ENCODE data around the gene TMBIM6.
"Not testable (repeated sequence)": the region's sequence is repeated elsewhere in the genome, so short reads cannot be mapped to it uniquely, and the experiment has no call there.

DNA sequence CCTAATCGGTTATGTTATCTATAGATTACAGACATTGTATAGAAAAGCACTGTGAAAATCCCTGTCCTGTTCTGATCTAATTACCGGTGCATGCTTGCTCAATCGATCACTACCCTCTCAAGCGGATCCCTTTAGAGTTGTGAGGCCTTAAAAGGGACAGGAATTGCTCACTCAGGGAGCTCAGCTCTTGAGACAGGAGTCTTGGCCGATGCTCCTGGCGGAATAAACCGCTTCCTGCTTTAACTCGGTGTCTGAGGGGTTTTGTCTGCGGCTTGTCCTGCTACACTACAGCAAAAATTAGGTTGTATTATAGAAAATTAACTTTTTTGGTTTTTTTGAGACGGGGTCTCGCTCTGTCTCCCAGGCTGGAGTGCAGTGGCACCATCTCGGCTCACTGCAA, 1.1 kb upstream of the TMBIM6 start:
- TF ChIP-seq, protein P1, sequence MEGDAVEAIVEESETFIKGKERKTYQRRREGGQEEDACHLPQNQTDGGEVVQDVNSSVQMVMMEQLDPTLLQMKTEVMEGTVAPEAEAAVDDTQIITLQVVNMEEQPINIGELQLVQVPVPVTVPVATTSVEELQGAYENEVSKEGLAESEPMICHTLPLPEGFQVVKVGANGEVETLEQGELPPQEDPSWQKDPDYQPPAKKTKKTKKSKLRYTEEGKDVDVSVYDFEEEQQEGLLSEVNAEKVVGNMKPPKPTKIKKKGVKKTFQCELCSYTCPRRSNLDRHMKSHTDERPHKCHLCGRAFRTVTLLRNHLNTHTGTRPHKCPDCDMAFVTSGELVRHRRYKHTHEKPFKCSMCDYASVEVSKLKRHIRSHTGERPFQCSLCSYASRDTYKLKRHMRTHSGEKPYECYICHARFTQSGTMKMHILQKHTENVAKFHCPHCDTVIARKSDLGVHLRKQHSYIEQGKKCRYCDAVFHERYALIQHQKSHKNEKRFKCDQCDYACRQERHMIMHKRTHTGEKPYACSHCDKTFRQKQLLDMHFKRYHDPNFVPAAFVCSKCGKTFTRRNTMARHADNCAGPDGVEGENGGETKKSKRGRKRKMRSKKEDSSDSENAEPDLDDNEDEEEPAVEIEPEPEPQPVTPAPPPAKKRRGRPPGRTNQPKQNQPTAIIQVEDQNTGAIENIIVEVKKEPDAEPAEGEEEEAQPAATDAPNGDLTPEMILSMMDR (IDR thresholded peaks at IDR 0.05; ENCODE audit: low read length), result not testable (repeated sequence)
- TF ChIP-seq EZH2phosphoT487 (IDR thresholded peaks at IDR 0.05; ENCODE audit: low read length), result not testable (repeated sequence)
